Ishikawa (cell line): Measurements from ENCODE around the gene MED12L.
A peak's percentile ranks its signal among the peaks of the same experiment; 100 is the strongest.

Source experiments
- CEBPB ChIP-seq: IDR thresholded peaks from 2 replicates; pipeline ENCODE4 v1.6.1; 2012
- FOXM1 ChIP-seq: IDR thresholded peaks from 2 replicates; pipeline ENCODE4 v1.6.1; 2012; ENCODE audit warnings: low read depth, borderline replicate concordance
- RAD21 ChIP-seq: IDR thresholded peaks from 2 replicates; pipeline ENCODE4 v1.6.1; 2012; ENCODE audit warnings: low read depth
- TAF1 ChIP-seq: IDR thresholded peaks from 2 replicates; pipeline ENCODE4 v1.6.1; 2012; ENCODE audit warnings: low read depth, mild to moderate bottlenecking
- TEAD4 ChIP-seq: IDR thresholded peaks from 2 replicates; pipeline ENCODE4 v1.6.1; 2012
- TF ChIP-seq, protein P1 (sequence below): IDR thresholded peaks from 2 replicates; pipeline ENCODE4 v1.6.1; 2012

DNA sequence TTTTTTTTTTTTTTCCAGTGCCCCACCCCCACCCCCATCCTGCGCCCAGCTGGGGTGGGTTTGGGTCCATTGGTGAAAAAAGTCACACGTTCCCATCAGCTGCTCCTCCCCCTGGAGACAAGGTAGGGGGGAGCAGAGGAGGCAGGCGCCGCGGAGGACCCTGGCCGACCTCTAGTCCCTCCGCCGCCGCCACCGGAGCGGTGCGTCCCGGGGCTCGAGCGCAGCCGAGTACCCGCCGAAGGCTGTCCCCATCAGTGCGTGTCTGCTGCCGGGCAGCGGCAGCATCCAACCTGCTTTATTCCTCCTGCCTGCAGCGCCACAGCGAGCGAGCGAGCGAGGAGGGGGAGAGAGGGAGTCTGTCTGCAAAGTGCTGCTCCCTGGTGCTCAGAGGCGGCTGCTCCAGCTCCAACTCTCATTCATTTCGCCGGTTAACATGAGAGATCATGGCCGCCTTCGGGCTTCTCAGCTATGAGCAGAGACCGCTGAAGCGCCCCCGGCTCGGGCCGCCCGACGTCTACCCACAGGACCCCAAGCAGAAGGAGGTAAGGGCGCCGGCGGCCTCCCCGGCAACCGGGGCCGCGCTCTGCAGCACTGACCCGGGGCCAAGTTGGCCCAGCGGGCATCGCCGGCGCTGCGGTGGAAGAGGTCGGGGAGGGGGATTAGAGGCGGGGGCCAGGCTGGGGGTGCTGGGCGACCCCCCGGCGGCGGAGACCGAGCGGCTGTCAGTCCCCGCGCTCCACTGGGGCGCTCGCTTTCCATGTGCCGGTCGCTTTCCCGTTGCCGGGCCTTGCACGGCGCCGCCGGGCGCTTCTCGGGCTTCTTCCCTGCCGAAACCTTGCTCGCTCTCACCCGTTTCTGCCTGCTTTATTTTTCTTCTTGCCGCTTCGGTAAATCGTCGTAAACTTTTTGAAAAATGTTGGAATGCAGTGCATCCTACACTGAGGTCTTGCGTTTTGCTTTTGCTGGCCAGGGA is 1.3 kb downstream of the MED12L start:
- TF ChIP-seq, protein P1, sequence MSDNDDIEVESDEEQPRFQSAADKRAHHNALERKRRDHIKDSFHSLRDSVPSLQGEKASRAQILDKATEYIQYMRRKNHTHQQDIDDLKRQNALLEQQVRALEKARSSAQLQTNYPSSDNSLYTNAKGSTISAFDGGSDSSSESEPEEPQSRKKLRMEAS, result no peak
- TF ChIP-seq TEAD4, result no peak
- TF ChIP-seq FOXM1, result no peak
- TF ChIP-seq CEBPB, result no peak
- no peak for TF ChIP-seq TAF1
- TF ChIP-seq RAD21, result peak; percentile 14; the same call in 1 of the 2 replicates
